SU-DHL-6 (cell line): ENCODE measurements around the gene OR10A3.

Experiments used
- CTCF ChIP-seq: fragments of 200-600 bp; sonication (generic); IDR thresholded peaks from one replicate; pipeline ENCODE4 v1.5.1; 2017; ENCODE audit warnings: antibody characterized with exemption, mild to moderate bottlenecking, low read length, moderate library complexity; ENCODE audit not compliant: insufficient read depth, poor library complexity, severe bottlenecking
- EZH2phosphoT487 ChIP-seq: fragments of 200-600 bp; sonication (generic), shearing (Covaris generic); conservative IDR thresholded peaks from 2 replicates; pipeline ENCODE4 v1.6.1; 2018; ENCODE audit warnings: mild to moderate bottlenecking, antibody characterized with exemption, low read length, moderate library complexity, mixed read lengths

- TF ChIP-seq CTCF (no peak), EZH2phosphoT487 (no peak)
Measured at GRCh38 chr11:7977232-7977917, 35.9 kb upstream of the OR10A3 start.
